Activated T-cell treated with anti-CD3 and anti-CD28 coated beads, Interleukin-2, amount 50 U/mL, for 4 hours (primary cell): ENCODE data around the gene TMEM229A. TPM values are rescaled to one million over a fixed set of nuclear protein-coding genes. Genes with fewer than 3 reads are reported as not detected.
"Not testable (repeated sequence)": the region's sequence is repeated elsewhere in the genome, so short reads cannot be mapped to it uniquely, and the experiment has no call there.

Source experiments
- ATAC-seq, 2 donors: fragments of 200-7000 bp; cut with Tn5 transposase; one replicate each; pipeline ENCODE4 v1.10.0; 2021
- DNase-seq: peaks from one replicate; pipeline ENCODE4 v3.0.0-alpha.2; 2020
- H3K27me3 Mint-ChIP-seq: one replicate; pipeline ENCODE4 v1.8.0; 2021; ENCODE audit warnings: low read depth, mixed read lengths
- H3K36me3 Mint-ChIP-seq: one replicate; pipeline ENCODE4 v1.8.0; 2022; ENCODE audit warnings: mixed read lengths; ENCODE audit not compliant: insufficient read depth
- H3K4me1 Mint-ChIP-seq: one replicate; pipeline ENCODE4 v1.8.0; 2021; ENCODE audit warnings: low read depth, mixed read lengths
- H3K4me3 Mint-ChIP-seq: one replicate; pipeline ENCODE4 v1.8.0; 2021; ENCODE audit warnings: mild to moderate bottlenecking, moderate library complexity, mixed read lengths
- H3K9me3 Mint-ChIP-seq: one replicate; pipeline ENCODE4 v1.8.0; 2021; ENCODE audit warnings: mixed read lengths
- total RNA-seq, 3 donors: library from RNA; stranded (reverse); gene quantifications; one replicate each; pipeline ENCODE4 v1.2.1, GENCODE V29; 2021

Gene TMEM229A
- total RNA-seq, 3 donors from 2014 or later, result not detected

- ATAC-seq (no peak), DNase-seq (no peak)
- Mint-ChIP-seq H3K27me3 (no peaks in the 10 kb centered on the region), H3K9me3 (no peaks in the 10 kb centered on the region), H3K4me1 (no peaks in the 10 kb centered on the region), H3K36me3 (no peaks in the 10 kb centered on the region), H3K4me3 (no peak overlapping the region)
Measured at GRCh38 chr7:124051681-124052377, 19.0 kb upstream of the TMEM229A start.

GRCh38 chr7:124042826-124043225 lies 10.0 kb upstream of the TMEM229A start:
- Mint-ChIP-seq H3K4me3 (no peak overlapping the region), H3K36me3 (no peaks in the 10 kb centered on the region), H3K9me3 (no peaks in the 10 kb centered on the region), H3K27me3 (no peaks in the 10 kb centered on the region), H3K4me1 (no peaks in the 10 kb centered on the region)
- no peak for ATAC-seq
- DNase-seq, result no peak

GRCh38 chr7:124041439-124041838 lies 8.6 kb upstream of the TMEM229A start:
- no peak overlapping the region for H3K4me3 Mint-ChIP-seq
- no peak for ATAC-seq
- H3K27me3 Mint-ChIP-seq, result peaks cover 2% of the 10 kb centered on the region
- DNase-seq, result no peak
- H3K36me3 Mint-ChIP-seq, result no peaks in the 10 kb centered on the region
- no peaks in the 10 kb centered on the region for H3K9me3 Mint-ChIP-seq
- no peaks in the 10 kb centered on the region for H3K4me1 Mint-ChIP-seq

GRCh38 chr7:124037902-124038301 lies 5.0 kb upstream of the TMEM229A start:
- H3K4me1 Mint-ChIP-seq, ATAC-seq, H3K4me3 Mint-ChIP-seq, H3K9me3 Mint-ChIP-seq, DNase-seq, H3K36me3 Mint-ChIP-seq: not testable (repeated sequence)
- peaks cover 19% of the 10 kb centered on the region for H3K27me3 Mint-ChIP-seq

GRCh38 chr7:124035706-124036105 lies 2.8 kb upstream of the TMEM229A start:
- Mint-ChIP-seq H3K4me3 (no peak overlapping the region), H3K27me3 (peaks cover 35% of the 10 kb centered on the region), H3K36me3 (no peaks in the 10 kb centered on the region), H3K4me1 (peaks cover 5% of the 10 kb centered on the region), H3K9me3 (no peaks in the 10 kb centered on the region)
- ATAC-seq, result no peak
- DNase-seq, result no peak

- Mint-ChIP-seq H3K36me3 (no peaks in the 10 kb centered on the region), H3K27me3 (peaks cover 44% of the 10 kb centered on the region), H3K4me1 (peaks cover 5% of the 10 kb centered on the region), H3K4me3 (no peak overlapping the region), H3K9me3 (no peaks in the 10 kb centered on the region)
- no peak for DNase-seq
- no peak for ATAC-seq
Measured at GRCh38 chr7:124034754-124035100, 1.9 kb upstream of the TMEM229A start.

- ATAC-seq (no peak), DNase-seq (no peak)
- Mint-ChIP-seq H3K4me1 (peaks cover 5% of the 10 kb centered on the region), H3K9me3 (no peaks in the 10 kb centered on the region), H3K36me3 (no peaks in the 10 kb centered on the region), H3K4me3 (no peak overlapping the region), H3K27me3 (peaks cover 45% of the 10 kb centered on the region)
Measured at GRCh38 chr7:124033807-124034753, 1.2 kb upstream of the TMEM229A start.

- Mint-ChIP-seq H3K9me3 (no peaks in the 10 kb centered on the region), H3K36me3 (no peaks in the 10 kb centered on the region), H3K4me1 (peaks cover 5% of the 10 kb centered on the region), H3K4me3 (no peak overlapping the region), H3K27me3 (peaks cover 45% of the 10 kb centered on the region)
- peak; percentile 36 to 46 for ATAC-seq
- no peak for DNase-seq
Measured at GRCh38 chr7:124033095-124033806, 384 bp upstream of the TMEM229A start.

GRCh38 chr7:124031919-124032318 lies 948 bp downstream of the TMEM229A start:
- DNase-seq, result no peak
- peaks cover 5% of the 10 kb centered on the region for H3K4me1 Mint-ChIP-seq
- no peak overlapping the region for H3K4me3 Mint-ChIP-seq
- peaks cover 45% of the 10 kb centered on the region for H3K27me3 Mint-ChIP-seq
- H3K36me3 Mint-ChIP-seq, result no peaks in the 10 kb centered on the region
- ATAC-seq, result no peak
- no peaks in the 10 kb centered on the region for H3K9me3 Mint-ChIP-seq

- DNase-seq, result no peak
- no peak for ATAC-seq
- Mint-ChIP-seq H3K36me3 (no peaks in the 10 kb centered on the region), H3K4me3 (no peak overlapping the region), H3K27me3 (peaks cover 42% of the 10 kb centered on the region), H3K4me1 (peaks cover 5% of the 10 kb centered on the region), H3K9me3 (no peaks in the 10 kb centered on the region)
Measured at GRCh38 chr7:124031406-124031805, 1.5 kb downstream of the TMEM229A start.

GRCh38 chr7:124030964-124031363 lies 1.9 kb downstream of the TMEM229A start:
- Mint-ChIP-seq H3K27me3 (peaks cover 40% of the 10 kb centered on the region), H3K36me3 (no peaks in the 10 kb centered on the region), H3K4me1 (peaks cover 5% of the 10 kb centered on the region)

GRCh38 chr7:124029396-124030188 lies 3.3 kb downstream of the TMEM229A start:
- ATAC-seq (no peak), DNase-seq (no peak)
- Mint-ChIP-seq H3K9me3 (no peaks in the 10 kb centered on the region), H3K4me1 (peaks cover 5% of the 10 kb centered on the region), H3K36me3 (no peaks in the 10 kb centered on the region), H3K27me3 (peaks cover 37% of the 10 kb centered on the region), H3K4me3 (no peak overlapping the region)

More at GRCh38 chr7:124030964-124031363, 1.9 kb downstream of the TMEM229A start:
- ATAC-seq (no peak), DNase-seq (no peak)
- no peak overlapping the region for H3K4me3 Mint-ChIP-seq
- no peaks in the 10 kb centered on the region for H3K9me3 Mint-ChIP-seq

- Mint-ChIP-seq H3K4me3 (no peak overlapping the region), H3K9me3 (no peaks in the 10 kb centered on the region), H3K27me3 (peaks cover 23% of the 10 kb centered on the region), H3K4me1 (peaks cover 4% of the 10 kb centered on the region), H3K36me3 (no peaks in the 10 kb centered on the region)
- DNase-seq (no peak), ATAC-seq (no peak)
Measured at GRCh38 chr7:124027236-124027635, 5.6 kb downstream of the TMEM229A start.

- H3K4me3 Mint-ChIP-seq, DNase-seq, ATAC-seq, H3K27me3 Mint-ChIP-seq, H3K9me3 Mint-ChIP-seq, H3K4me1 Mint-ChIP-seq, H3K36me3 Mint-ChIP-seq: not testable (repeated sequence)
Measured at GRCh38 chr7:124024329-124024728, 8.5 kb downstream of the TMEM229A start.
